OCI-LY3 (cell line): ENCODE measurements around the gene TEDC2.

Experiments
- CTCF ChIP-seq: fragments of 200-600, 300-600 bp; sonication (generic); IDR thresholded peaks from 2 replicates; pipeline ENCODE4 v1.5.1; 2014; ENCODE audit warnings: antibody characterized with exemption, low read length, low read depth
- EZH2phosphoT487 ChIP-seq: fragments of 200-600 bp; shearing (Covaris generic); IDR thresholded peaks from 2 replicates; pipeline ENCODE4 v1.6.1; 2018; ENCODE audit warnings: antibody characterized with exemption, mixed run types, low read depth

GRCh38 chr16:2467528-2468232 lies 7.8 kb downstream of the TEDC2 start:
- TF ChIP-seq CTCF (no peak), EZH2phosphoT487 (no peak)
